ENCODE data around the gene C20orf202.
"Not testable (repeated sequence)": the region's sequence is repeated elsewhere in the genome, so short reads cannot be mapped to it uniquely, and the experiment has no call there.

The C20orf202 gene

GRCh38 chr20:1250282-1250681 lies 47.0 kb downstream of the C20orf202 start:
- DNase-seq = not testable (repeated sequence)

GRCh38 chr20:1252416-1252815 lies 49.2 kb downstream of the C20orf202 start:
- DNase-seq = no peak

- no peak for DNase-seq
Observed at GRCh38 chr20:1254254-1254653, 51.0 kb downstream of the C20orf202 start.

GRCh38 chr20:1255675-1256074 lies 52.4 kb downstream of the C20orf202 start:
- no peak for DNase-seq

All from NCI-H69 (cell line).